ENCODE measurements around the gene TFF1.

Gene TFF1

GRCh38 chr21:42361286-42361685, 5.0 kb downstream of the TFF1 start:
- TF ChIP-seq ZNF8 (CRISPR knock-in tag; IDR thresholded peaks at IDR 0.05) (no peak), ZFP30 (CRISPR knock-in tag; IDR thresholded peaks at IDR 0.05) (no peak), SNAI2 (CRISPR knock-in tag; IDR thresholded peaks at IDR 0.05) (no peak), TSHZ2 (CRISPR knock-in tag; IDR thresholded peaks at IDR 0.05) (no peak), ZNF565 (CRISPR knock-in tag; conservative IDR thresholded peaks at IDR 0.05; ENCODE audit: low read depth) (no peak), ZFP3 (CRISPR knock-in tag; IDR thresholded peaks at IDR 0.05) (no peak), TOX (CRISPR knock-in tag; IDR thresholded peaks at IDR 0.05; ENCODE audit: borderline replicate concordance) (no peak), ZNF70 (CRISPR knock-in tag; IDR thresholded peaks at IDR 0.05) (no peak), GLIS3 (CRISPR knock-in tag; IDR thresholded peaks at IDR 0.05) (no peak)
- TF ChIP-seq, protein P1, sequence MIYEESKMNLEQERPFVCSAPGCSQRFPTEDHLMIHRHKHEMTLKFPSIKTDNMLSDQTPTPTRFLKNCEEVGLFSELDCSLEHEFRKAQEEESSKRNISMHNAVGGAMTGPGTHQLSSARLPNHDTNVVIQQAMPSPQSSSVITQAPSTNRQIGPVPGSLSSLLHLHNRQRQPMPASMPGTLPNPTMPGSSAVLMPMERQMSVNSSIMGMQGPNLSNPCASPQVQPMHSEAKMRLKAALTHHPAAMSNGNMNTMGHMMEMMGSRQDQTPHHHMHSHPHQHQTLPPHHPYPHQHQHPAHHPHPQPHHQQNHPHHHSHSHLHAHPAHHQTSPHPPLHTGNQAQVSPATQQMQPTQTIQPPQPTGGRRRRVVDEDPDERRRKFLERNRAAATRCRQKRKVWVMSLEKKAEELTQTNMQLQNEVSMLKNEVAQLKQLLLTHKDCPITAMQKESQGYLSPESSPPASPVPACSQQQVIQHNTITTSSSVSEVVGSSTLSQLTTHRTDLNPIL (CRISPR knock-in tag; IDR thresholded peaks at IDR 0.05; ENCODE audit: low read depth): no peak
- no peak for ATAC-seq

DNA sequence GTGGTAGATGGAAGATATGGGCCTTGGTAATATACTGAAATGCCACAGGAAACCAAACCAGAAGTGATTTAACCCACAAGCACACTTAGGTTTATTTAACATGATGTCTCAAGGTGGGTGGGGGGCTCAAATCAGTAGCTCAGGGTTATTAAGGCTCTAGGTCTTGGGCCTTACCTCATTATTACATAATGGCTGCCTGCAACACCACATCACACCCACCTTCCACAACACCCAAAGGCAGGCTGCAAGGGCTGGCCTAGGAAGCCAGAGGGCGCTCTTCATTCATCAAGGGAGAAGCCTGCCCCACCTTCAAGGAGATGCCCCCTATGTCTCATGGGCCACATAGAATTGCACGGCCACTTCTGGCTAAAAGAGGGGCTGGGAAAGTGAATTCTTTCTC, 6.0 kb downstream of the TFF1 start:
- no peak for ATAC-seq
- TF ChIP-seq ISL1 (CRISPR knock-in tag; IDR thresholded peaks at IDR 0.05): no peak
- TF ChIP-seq GLIS3 (CRISPR knock-in tag; IDR thresholded peaks at IDR 0.05): no peak
- no peak for TF ChIP-seq ZFP30 (CRISPR knock-in tag; IDR thresholded peaks at IDR 0.05)
- no peak for TF ChIP-seq ARNTL (CRISPR knock-in tag; IDR thresholded peaks at IDR 0.05; ENCODE audit: borderline replicate concordance, low read depth)
- no peak for TF ChIP-seq ESRRG (CRISPR knock-in tag; IDR thresholded peaks at IDR 0.05)
- TF ChIP-seq ZNF565 (CRISPR knock-in tag; conservative IDR thresholded peaks at IDR 0.05; ENCODE audit: low read depth): no peak
- TF ChIP-seq TCF4 (CRISPR knock-in tag; IDR thresholded peaks at IDR 0.05; ENCODE audit: borderline replicate concordance): no peak
- TF ChIP-seq BACH2 (CRISPR knock-in tag; IDR thresholded peaks at IDR 0.05; ENCODE audit: borderline replicate concordance): no peak
- no peak for TF ChIP-seq TOX (CRISPR knock-in tag; IDR thresholded peaks at IDR 0.05; ENCODE audit: borderline replicate concordance)
- no peak for TF ChIP-seq ZNF8 (CRISPR knock-in tag; IDR thresholded peaks at IDR 0.05)

- no peak for TF ChIP-seq ZFP30 (CRISPR knock-in tag; IDR thresholded peaks at IDR 0.05)
- no peak for TF ChIP-seq ZNF70 (CRISPR knock-in tag; IDR thresholded peaks at IDR 0.05)
- TF ChIP-seq PPARA (CRISPR knock-in tag; IDR thresholded peaks at IDR 0.05; ENCODE audit: borderline replicate concordance): no peak
- TF ChIP-seq ZFP3 (CRISPR knock-in tag; IDR thresholded peaks at IDR 0.05): no peak
- no peak for TF ChIP-seq ZNF565 (CRISPR knock-in tag; conservative IDR thresholded peaks at IDR 0.05; ENCODE audit: low read depth)
- no peak for TF ChIP-seq CSDC2 (CRISPR knock-in tag; IDR thresholded peaks at IDR 0.05)
- no peak for TF ChIP-seq RARB (CRISPR knock-in tag; IDR thresholded peaks at IDR 0.05)
- TF ChIP-seq TSHZ2 (CRISPR knock-in tag; IDR thresholded peaks at IDR 0.05): no peak
- TF ChIP-seq GLIS3 (CRISPR knock-in tag; IDR thresholded peaks at IDR 0.05): no peak
- TF ChIP-seq TOX (CRISPR knock-in tag; IDR thresholded peaks at IDR 0.05; ENCODE audit: borderline replicate concordance): no peak
- no peak for TF ChIP-seq ZNF8 (CRISPR knock-in tag; IDR thresholded peaks at IDR 0.05)
- TF ChIP-seq, protein P1 (CRISPR knock-in tag; IDR thresholded peaks at IDR 0.05; ENCODE audit: low read depth): no peak
- no peak for TF ChIP-seq ZC3H10 (CRISPR knock-in tag; IDR thresholded peaks at IDR 0.05)
- TF ChIP-seq, protein P2, sequence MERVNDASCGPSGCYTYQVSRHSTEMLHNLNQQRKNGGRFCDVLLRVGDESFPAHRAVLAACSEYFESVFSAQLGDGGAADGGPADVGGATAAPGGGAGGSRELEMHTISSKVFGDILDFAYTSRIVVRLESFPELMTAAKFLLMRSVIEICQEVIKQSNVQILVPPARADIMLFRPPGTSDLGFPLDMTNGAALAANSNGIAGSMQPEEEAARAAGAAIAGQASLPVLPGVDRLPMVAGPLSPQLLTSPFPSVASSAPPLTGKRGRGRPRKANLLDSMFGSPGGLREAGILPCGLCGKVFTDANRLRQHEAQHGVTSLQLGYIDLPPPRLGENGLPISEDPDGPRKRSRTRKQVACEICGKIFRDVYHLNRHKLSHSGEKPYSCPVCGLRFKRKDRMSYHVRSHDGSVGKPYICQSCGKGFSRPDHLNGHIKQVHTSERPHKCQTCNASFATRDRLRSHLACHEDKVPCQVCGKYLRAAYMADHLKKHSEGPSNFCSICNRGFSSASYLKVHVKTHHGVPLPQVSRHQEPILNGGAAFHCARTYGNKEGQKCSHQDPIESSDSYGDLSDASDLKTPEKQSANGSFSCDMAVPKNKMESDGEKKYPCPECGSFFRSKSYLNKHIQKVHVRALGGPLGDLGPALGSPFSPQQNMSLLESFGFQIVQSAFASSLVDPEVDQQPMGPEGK (CRISPR knock-in tag; IDR thresholded peaks at IDR 0.05; ENCODE audit: borderline replicate concordance): no peak
- no peak for TF ChIP-seq ARNTL (CRISPR knock-in tag; IDR thresholded peaks at IDR 0.05; ENCODE audit: borderline replicate concordance, low read depth)
- TF ChIP-seq OSR1 (CRISPR knock-in tag; IDR thresholded peaks at IDR 0.05): no peak
- no peak for ATAC-seq
These were observed 7.4 kb downstream of the TFF1 start for GRCh38 chr21:42358937-42359336.

All from SK-N-SH treated with all-trans-retinoic acid at 6 μM for 48 hours (cell line).